SK-N-MC (cell line): ENCODE measurements around the gene BCAR3.

ENCODE experiments used
- EZH2 ChIP-seq: fragments of 200-600 bp; sonication (generic); IDR thresholded peaks from one replicate; pipeline ENCODE4 v1.6.1; 2017; ENCODE audit warnings: antibody characterized with exemption
- FOXP2 ChIP-seq: optimal IDR thresholded peaks from 2 replicates; pipeline ENCODE3; 2011; ENCODE audit warnings: mild to moderate bottlenecking, moderate library complexity; ENCODE audit not compliant: insufficient read depth; ENCODE audit errors: extremely low read length, control extremely low read depth
- POLR2AphosphoS5 ChIP-seq: IDR thresholded peaks from 2 replicates; pipeline ENCODE4 v1.6.1; 2012; ENCODE audit warnings: mild to moderate bottlenecking, low read depth, low read length, borderline replicate concordance

- TF ChIP-seq POLR2AphosphoS5 (no peak), EZH2 (no peak), FOXP2 (no peak)
Observed at GRCh38 chr1:93723733-93724270, 42.2 kb upstream of the BCAR3 start.
